ENCODE results near the gene CCDC124.
"Not testable (repeated sequence)": the region's sequence is repeated elsewhere in the genome, so short reads cannot be mapped to it uniquely, and the experiment has no call there.

Gene CCDC124

GRCh38 chr19:17986569-17986968 lies 53.8 kb downstream of the CCDC124 start:
- DNase-seq (ENCODE audit: low read depth in 2 of 2): not testable (repeated sequence)

GRCh38 chr19:17988161-17988560 lies 55.3 kb downstream of the CCDC124 start:
- no peak for DNase-seq (ENCODE audit: low read depth in 2 of 2)

- DNase-seq (ENCODE audit: low read depth in 2 of 2): no peak
Observed at GRCh38 chr19:17989425-17990094, 56.7 kb downstream of the CCDC124 start.

GRCh38 chr19:17993076-17993813 lies 60.4 kb downstream of the CCDC124 start:
- DNase-seq (ENCODE audit: low read depth in 2 of 2): no peak
